Fibroblast of pulmonary artery (primary cell): Measurements from ENCODE around the gene BOLA1.
"Not testable (repeated sequence)": the region's sequence is repeated elsewhere in the genome, so short reads cannot be mapped to it uniquely, and the experiment has no call there.

Experiments used
- DNase-seq: peaks from one replicate; pipeline ENCODE4 v3.0.0-alpha.2; 2010; ENCODE audit warnings: low read depth
- H3K4me3 ChIP-seq: replicated peaks from 2 replicates; pipeline ENCODE4 v1.5.1; 2011; ENCODE audit warnings: low read depth, mild to moderate bottlenecking, control low read depth, low read length, moderate library complexity
- CTCF ChIP-seq: IDR thresholded peaks from 2 replicates; pipeline ENCODE4 v1.5.1; 2011; ENCODE audit warnings: mild to moderate bottlenecking, control low read depth, low read length, inconsistent platforms; ENCODE audit errors: missing control alignments

The BOLA1 gene

DNA sequence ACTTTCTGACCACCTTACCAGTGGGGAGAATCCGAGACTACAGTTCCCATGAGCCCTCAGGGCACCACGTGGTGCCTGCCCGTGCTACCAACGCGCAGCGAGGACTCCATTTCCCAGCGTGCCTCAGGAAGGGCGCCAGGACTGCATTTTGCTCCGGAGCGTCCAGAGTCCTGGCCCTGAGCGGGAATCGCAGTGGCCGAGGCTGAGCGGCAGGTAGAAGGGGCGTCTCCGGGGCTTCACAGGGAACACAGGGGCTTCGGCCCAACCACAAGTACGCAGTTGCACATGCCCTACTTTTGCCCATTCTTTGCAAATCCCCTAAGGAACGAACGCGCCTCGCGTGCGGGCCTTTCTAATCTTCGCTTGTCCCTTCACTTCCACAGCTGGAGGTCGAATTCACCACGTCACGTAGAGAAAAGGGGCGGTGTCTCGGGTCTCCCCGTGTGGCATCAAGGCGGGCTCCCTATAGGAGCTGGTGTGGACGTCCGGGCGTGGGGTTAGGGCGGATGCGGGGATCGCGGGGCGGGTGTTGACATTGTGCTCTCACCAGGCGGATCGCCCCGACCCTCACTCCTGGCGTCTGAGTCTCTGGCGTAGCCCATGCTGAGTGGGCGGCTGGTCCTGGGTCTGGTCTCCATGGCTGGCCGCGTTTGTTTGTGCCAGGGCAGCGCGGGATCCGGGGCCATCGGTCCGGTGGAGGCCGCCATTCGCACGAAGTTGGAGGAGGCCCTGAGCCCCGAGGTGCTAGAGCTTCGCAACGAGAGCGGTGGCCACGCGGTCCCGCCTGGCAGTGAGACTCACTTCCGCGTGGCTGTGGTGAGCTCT lies at the start of gene BOLA1:
Gene BOLA1, plus strand, starts transcription at position 109 of the 825 bp plus-strand sequence. Its CDS starts 492 bp downstream, at position 601.
- H3K4me3 ChIP-seq: peak within 1 kb of the TSS; percentile 66
- no peak for TF ChIP-seq CTCF
- DNase-seq: peak; percentile 90

GRCh38 chr1:149849947-149850360 lies 49.4 kb upstream of the BOLA1 start:
- no peak for TF ChIP-seq CTCF

GRCh38 chr1:149850732-149851345 lies 48.5 kb upstream of the BOLA1 start:
- not testable (repeated sequence) for H3K4me3 ChIP-seq

More at GRCh38 chr1:149849947-149850360, 49.4 kb upstream of the BOLA1 start:
- H3K4me3 ChIP-seq: peak overlapping the region; percentile 75
- DNase-seq: no peak

DNA sequence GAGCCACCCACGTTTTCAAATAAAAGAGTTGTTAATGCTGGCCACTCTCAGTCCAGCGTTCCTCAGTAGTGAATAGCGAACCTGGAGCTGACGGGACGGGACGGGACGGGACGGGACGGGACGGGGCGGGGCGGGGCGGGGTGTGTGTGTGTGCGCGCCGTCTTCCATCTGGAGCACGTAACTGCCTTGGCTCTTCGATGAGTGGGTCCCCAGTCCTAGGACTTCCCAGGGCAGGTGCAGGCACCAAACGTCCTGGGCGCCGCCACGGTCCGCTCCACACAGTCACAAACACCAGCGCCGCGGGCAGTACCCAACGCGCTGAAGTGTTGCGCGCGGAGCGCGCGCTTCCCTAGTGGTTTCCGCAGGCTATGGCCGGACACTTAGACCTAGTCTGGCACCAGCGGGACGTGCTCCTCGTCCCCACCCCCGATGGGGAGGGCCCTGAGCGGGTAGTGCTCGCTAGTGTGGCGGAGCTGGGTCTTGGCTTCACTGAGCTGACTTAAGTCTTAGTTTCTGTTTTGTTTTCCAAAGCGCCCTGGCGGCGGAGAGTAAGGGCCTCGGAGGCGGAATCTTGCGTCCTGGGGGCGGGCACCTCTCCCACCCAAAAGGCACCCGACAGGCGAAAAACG lies 47.7 kb upstream of the BOLA1 start:
- H3K4me3 ChIP-seq, DNase-seq: not testable (repeated sequence)

More at GRCh38 chr1:149850732-149851345, 48.5 kb upstream of the BOLA1 start:
- not testable (repeated sequence) for DNase-seq

GRCh38 chr1:149852263-149852662 lies 47.1 kb upstream of the BOLA1 start:
- DNase-seq, H3K4me3 ChIP-seq: not testable (repeated sequence)

DNA sequence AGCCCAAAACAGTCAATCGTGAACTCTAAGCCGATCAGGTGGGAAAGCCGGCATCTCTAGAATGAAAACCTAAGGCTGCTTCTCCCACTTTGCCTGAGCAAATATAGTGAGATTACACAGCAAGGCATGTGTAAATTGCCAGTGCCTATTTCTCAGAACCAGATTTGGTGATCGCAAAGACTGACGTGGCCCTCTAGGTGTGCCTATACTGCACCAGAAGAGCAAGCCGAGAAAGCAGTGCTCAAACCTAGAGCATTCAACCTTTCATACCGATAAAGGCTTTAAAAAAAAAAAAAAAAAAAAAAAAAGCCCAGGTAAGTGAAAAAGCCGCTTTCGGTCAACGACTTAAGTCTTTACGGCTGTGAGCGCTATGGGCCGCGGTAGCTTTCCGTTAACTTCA lies 39.1 kb upstream of the BOLA1 start:
- H3K4me3 ChIP-seq, DNase-seq: not testable (repeated sequence)

DNA sequence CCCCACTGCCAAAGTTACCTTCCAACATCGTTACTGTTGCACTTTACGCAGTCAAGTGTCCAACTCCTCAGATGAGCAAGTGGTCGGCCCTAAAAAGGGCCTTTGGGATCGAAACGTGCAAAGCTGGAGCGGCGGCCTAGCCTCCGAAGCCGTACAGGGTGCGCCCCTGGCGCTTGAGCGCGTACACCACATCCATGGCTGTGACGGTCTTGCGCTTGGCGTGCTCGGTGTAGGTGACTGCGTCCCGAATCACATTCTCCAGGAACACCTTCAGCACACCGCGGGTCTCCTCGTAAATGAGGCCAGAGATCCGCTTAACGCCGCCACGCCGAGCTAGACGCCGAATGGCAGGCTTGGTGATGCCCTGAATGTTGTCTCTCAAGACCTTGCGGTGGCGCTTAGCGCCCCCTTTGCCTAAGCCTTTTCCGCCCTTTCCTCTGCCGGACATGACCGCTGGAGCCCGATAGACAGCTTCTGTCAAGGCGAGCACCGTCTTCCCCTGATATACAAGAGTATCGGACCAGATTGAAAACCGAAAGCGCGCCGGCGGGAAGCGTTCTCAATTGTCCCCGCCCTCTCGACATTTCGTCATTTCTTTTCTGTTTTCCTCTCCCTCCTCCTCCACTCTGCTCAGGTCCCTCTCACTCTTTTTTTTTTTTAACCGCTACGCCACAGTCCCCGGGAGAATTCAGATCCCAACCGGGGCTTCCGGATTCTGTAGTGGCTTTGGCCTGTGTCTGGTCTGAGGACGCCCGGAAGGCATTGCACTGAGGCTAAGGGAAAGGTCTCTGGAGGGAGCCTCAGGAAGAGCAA lies 38.5 kb upstream of the BOLA1 start:
- not testable (repeated sequence) for H3K4me3 ChIP-seq, DNase-seq

- DNase-seq: not testable (repeated sequence)
Measured at GRCh38 chr1:149861497-149862054, 37.8 kb upstream of the BOLA1 start.

GRCh38 chr1:149866887-149867286 lies 32.5 kb upstream of the BOLA1 start:
- not testable (repeated sequence) for H3K4me3 ChIP-seq, DNase-seq

More at GRCh38 chr1:149861497-149862054, 37.8 kb upstream of the BOLA1 start:
- not testable (repeated sequence) for H3K4me3 ChIP-seq

DNA sequence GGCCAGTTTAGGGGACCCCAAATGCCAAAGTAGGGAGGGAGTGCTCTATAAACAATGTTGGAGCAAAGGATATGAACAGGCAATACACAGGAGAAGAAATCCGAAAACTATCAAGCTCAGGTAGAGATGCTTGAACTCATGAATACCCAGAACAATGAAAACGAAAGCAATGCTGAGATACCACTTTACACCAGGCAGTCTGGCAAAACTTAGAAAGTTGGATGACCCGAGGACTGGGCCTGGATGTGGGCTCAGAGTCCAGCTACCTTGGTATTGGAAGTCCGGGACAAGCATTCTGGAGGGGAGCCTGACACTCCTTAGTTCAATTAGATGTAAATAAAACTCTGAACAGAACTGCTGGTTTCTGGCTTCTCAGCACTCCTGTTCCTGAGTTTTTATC lies 26.3 kb upstream of the BOLA1 start:
- DNase-seq, H3K4me3 ChIP-seq: not testable (repeated sequence)
